Tibial nerve (tissue), 4 donors: ENCODE results near the gene KMT2D. TPM values are rescaled to one million over a fixed set of nuclear protein-coding genes. Genes with fewer than 3 reads are reported as not detected.

ENCODE experiments used
- DNase-seq, 2 donors: peaks; one replicate each; pipeline ENCODE4 v3.0.0-alpha.2; 2019; ENCODE audit warnings: low spot score in 2 of 2
- H3K27ac ChIP-seq, 4 donors: fragments of 200-600 bp; sonication (generic) in 3 of 4; one replicate each; pipeline ENCODE4 v1.5.1; 2017 to 2019; ENCODE audit warnings: mild to moderate bottlenecking in 1 of 4
- H3K27me3 ChIP-seq, 2 donors: fragments of 200-600 bp; sonication (generic) in 1 of 2; one replicate each; pipeline versions ENCODE4 v1.5.1 to v1.6.0; 2017 to 2019
- H3K36me3 ChIP-seq, 3 donors: fragments of 200-600 bp; sonication (generic); one replicate each; pipeline ENCODE4 v1.5.1; 2018 to 2019
- H3K4me1 ChIP-seq, 4 donors: fragments of 200-600 bp; sonication (generic) in 3 of 4; one replicate each; pipeline ENCODE4 v1.5.1; 2017 to 2019
- H3K4me3 ChIP-seq, 4 donors: fragments of 200-600 bp; sonication (generic) in 3 of 4; one replicate each; pipeline ENCODE4 v1.5.1; 2017 to 2019; ENCODE audit warnings: mild to moderate bottlenecking in 1 of 4, moderate library complexity in 1 of 4
- H3K9me3 ChIP-seq, 4 donors: fragments of 200-600 bp; sonication (generic) in 3 of 4; one replicate each; pipeline ENCODE4 v1.5.1; 2017 to 2019
- EP300 ChIP-seq, 2 donors: sonication (generic); formaldehyde crosslinking; IDR thresholded peaks; one replicate each; pipeline ENCODE4 v1.6.1; 2017; ENCODE audit warnings: antibody characterized with exemption in 2 of 2, mild to moderate bottlenecking in 1 of 2
- POLR2A ChIP-seq, 2 donors: fragments of 450-650 bp; IDR thresholded peaks; one replicate each; pipeline ENCODE4 v1.6.1; 2017; ENCODE audit warnings: antibody characterized with exemption in 2 of 2, mild to moderate bottlenecking in 2 of 2, moderate library complexity in 2 of 2
- WGBS, 2 donors: methylation state at CpG; one replicate each; pipeline ENCODE4 v1.1.5; 2018; 5-methylcytosine and 5-hydroxymethylcytosine counted together
- total RNA-seq, 4 donors: library from RNA; depleted of rRNA; stranded (reverse); fragments of >200 nt; gene quantifications; one replicate each; pipeline ENCODE4 v1.1.0, GENCODE V29; 2016
- TF ChIP-seq, protein P1 (sequence below), 5 experiments: fragments of 200-600 bp in 3 of 5; fragments of 450-650 bp in 2 of 5; sonication (generic) in 3 of 5; IDR thresholded peaks; one replicate each; pipeline ENCODE4 v1.5.1; 2016 to 2019; ENCODE audit warnings: antibody characterized with exemption in 5 of 5, mild to moderate bottlenecking in 3 of 5, moderate library complexity in 2 of 5

Gene KMT2D
- total RNA-seq, 4 donors from 2014 or later = 53.5 to 102 (median 76.9) TPM

DNA sequence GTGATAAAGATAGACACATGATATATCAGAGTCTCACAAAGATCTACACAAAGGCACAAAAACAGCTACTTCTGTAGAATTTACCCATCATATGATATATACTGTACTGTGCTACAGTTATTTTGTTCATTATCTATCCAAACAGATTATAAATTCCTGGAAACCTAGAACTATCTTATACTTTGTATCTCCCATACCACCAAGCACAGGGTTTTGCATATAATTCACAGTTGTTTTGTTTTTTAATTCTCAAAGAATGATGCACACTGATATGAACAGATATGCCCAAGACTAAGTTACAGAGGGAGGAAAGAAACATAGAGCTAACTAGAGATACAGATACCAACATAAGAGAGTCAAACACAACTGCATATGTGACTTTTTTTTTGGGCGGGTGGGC is 45.4 kb downstream of the KMT2D start:
- H3K9me3 ChIP-seq = no peaks in the 10 kb centered on the region
- no peaks in the 10 kb centered on the region for H3K27me3 ChIP-seq
- H3K4me1 ChIP-seq = peaks cover 0 to 40% (median 16%) of the 10 kb centered on the region in 4 donors
- H3K4me3 ChIP-seq = no peak overlapping the region
- no peak overlapping the region for H3K27ac ChIP-seq
- 77 to 82% methylated on average over 1 of the region's 1 CpG for WGBS, 2 donors
- DNase-seq = no peak
- H3K36me3 ChIP-seq = peaks cover 0 to 33% (median 13%) of the 10 kb centered on the region in 3 donors
- no peak for TF ChIP-seq POLR2A (IDR thresholded peaks at IDR 0.05)
- no peak for TF ChIP-seq EP300 (IDR thresholded peaks at IDR 0.05)
- TF ChIP-seq, protein P1, sequence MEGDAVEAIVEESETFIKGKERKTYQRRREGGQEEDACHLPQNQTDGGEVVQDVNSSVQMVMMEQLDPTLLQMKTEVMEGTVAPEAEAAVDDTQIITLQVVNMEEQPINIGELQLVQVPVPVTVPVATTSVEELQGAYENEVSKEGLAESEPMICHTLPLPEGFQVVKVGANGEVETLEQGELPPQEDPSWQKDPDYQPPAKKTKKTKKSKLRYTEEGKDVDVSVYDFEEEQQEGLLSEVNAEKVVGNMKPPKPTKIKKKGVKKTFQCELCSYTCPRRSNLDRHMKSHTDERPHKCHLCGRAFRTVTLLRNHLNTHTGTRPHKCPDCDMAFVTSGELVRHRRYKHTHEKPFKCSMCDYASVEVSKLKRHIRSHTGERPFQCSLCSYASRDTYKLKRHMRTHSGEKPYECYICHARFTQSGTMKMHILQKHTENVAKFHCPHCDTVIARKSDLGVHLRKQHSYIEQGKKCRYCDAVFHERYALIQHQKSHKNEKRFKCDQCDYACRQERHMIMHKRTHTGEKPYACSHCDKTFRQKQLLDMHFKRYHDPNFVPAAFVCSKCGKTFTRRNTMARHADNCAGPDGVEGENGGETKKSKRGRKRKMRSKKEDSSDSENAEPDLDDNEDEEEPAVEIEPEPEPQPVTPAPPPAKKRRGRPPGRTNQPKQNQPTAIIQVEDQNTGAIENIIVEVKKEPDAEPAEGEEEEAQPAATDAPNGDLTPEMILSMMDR (IDR thresholded peaks at IDR 0.05) = no peak

DNA sequence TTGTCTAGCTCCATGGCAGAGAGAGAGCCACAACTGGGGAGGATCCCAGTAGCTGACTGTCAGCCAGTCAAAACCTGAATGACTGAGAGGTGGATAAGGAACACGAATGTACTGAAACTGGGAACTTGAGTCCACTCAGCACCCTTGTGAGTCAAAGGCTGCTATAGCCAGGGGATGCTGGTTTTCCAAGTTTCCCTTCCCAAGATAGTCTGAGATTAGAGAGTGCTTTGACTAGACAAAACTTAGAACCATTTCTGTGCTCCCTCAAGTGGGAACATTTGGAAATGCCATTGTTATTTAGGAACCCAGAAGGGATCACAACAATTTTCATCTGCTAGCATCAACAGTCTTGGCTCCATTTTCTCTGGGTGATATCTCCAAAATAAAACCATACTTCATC is 46.0 kb downstream of the KMT2D start:
- TF ChIP-seq POLR2A (IDR thresholded peaks at IDR 0.05) = no peak
- no peak for DNase-seq
- Histone ChIP-seq H3K4me1 (peaks cover 0 to 34% (median 16%) of the 10 kb centered on the region in 4 donors), H3K9me3 (no peaks in the 10 kb centered on the region), H3K27me3 (no peaks in the 10 kb centered on the region), H3K36me3 (peaks cover 0 to 38% (median 13%) of the 10 kb centered on the region in 3 donors), H3K4me3 (no peak overlapping the region), H3K27ac (no peak overlapping the region)
- 43 to 85% methylated on average over 1 of the region's 1 CpG for WGBS, 2 donors

DNA sequence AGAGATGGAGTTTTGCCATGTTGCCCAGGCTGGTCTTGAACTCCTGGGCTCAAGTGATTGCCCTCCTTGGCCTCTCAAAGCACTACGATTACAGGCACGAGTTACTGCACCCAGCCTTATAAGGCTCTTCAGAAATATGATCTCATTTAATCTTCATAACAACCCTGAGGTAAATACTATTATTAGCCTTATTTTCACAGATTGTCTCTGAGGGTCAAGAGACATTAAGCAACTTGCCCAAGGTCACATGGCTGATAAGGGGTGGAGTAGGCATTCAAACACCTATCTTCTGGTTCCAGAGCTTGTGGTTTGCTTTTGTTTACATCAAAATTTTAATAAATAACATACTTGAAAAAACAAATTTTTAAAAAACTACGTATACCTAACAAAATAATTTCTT is 47.2 kb downstream of the KMT2D start:
- H3K36me3 ChIP-seq = peaks cover 0 to 47% (median 13%) of the 10 kb centered on the region in 3 donors
- WGBS, 2 donors = 81 to 86% methylated on average over 3 of the region's 3 CpGs
- TF ChIP-seq POLR2A (IDR thresholded peaks at IDR 0.05) (no peak), EP300 (IDR thresholded peaks at IDR 0.05) (no peak)
- TF ChIP-seq, protein P1 (IDR thresholded peaks at IDR 0.05) = no peak

DNA sequence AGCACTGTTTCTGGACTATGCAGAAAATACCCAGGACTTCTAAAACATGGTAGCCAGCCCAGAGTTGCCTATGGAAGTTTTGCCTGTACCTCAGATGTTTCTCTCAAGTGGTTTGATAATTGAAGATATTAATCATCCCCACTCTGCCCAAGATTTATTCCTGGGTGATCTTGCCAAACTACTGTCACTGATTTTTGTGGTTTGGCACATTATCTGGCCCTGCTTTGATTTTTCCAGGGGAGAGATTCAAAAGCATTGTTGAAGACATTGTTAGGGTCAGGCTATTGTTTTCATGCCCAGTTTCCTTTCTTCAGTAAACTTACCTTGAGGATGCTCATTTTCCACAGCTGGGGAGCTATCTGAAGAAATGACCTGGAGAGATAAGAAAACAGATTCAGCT is 47.9 kb downstream of the KMT2D start:
- Histone ChIP-seq H3K4me1 (peaks cover 0 to 23% (median 7%) of the 10 kb centered on the region in 4 donors), H3K27me3 (no peaks in the 10 kb centered on the region), H3K4me3 (no peak overlapping the region), H3K9me3 (no peaks in the 10 kb centered on the region), H3K36me3 (peaks cover 0 to 54% (median 13%) of the 10 kb centered on the region in 3 donors), H3K27ac (no peak overlapping the region)
- DNase-seq = no peak
- TF ChIP-seq EP300 (IDR thresholded peaks at IDR 0.05) (no peak), POLR2A (IDR thresholded peaks at IDR 0.05) (no peak)
- TF ChIP-seq, protein P1 (IDR thresholded peaks at IDR 0.05) = no peak

More for the DNA sequence above, 47.2 kb downstream of the KMT2D start:
- no peak for DNase-seq
- Histone ChIP-seq H3K27ac (no peak overlapping the region), H3K9me3 (no peaks in the 10 kb centered on the region), H3K27me3 (no peaks in the 10 kb centered on the region), H3K4me1 (peaks cover 0 to 27% (median 10%) of the 10 kb centered on the region in 4 donors), H3K4me3 (no peak overlapping the region)

Other genes starting within 250 kb of the KMT2D start
- gene CACNB3, start 242.3 kb downstream of the KMT2D start, total RNA-seq = 10 to 100 TPM in 3 of 4 donors, 1 to 10 TPM in 1; 9.8 to 31.2 (median 20.7) TPM
- gene DDX23, start 208.6 kb downstream of the KMT2D start, total RNA-seq = 10 to 100 TPM; 40.9 to 73.7 (median 49.8) TPM
- 1 to 10 TPM in 1 of 4 donors, not detected in 3; 1.8 TPM for gene RND1, start 194.9 kb downstream of the KMT2D start, total RNA-seq
- 10 to 100 TPM in 2 of 4 donors, 1 to 10 TPM in 2; 6.1 to 13.6 (median 10.7) TPM for gene FKBP11, start 135.3 kb downstream of the KMT2D start, total RNA-seq
- gene ARF3, start 103.3 kb downstream of the KMT2D start, total RNA-seq = 10 to 100 TPM; 45.3 to 55.2 (median 49.3) TPM
- 10 to 100 TPM in 1 of 4 donors, 1 to 10 TPM in 2, under 1 TPM in 1; 0.60 to 11.0 (median 3.6) TPM for gene WNT10B, start 89.1 kb downstream of the KMT2D start, total RNA-seq
- not detected for gene WNT1, start 82.5 kb downstream of the KMT2D start, total RNA-seq
- gene DDN, start 61.4 kb downstream of the KMT2D start, total RNA-seq = not detected
- 10 to 100 TPM; 40.6 to 60.7 (median 46.1) TPM for gene PRKAG1, start 42.0 kb downstream of the KMT2D start, total RNA-seq
- 1 to 10 TPM in 2 of 4 donors, not detected in 2; 1.1 to 4.3 TPM for gene RHEBL1, start 9.2 kb upstream of the KMT2D start, total RNA-seq
- 10 to 100 TPM; 55.5 to 94.7 (median 60.1) TPM for gene DHH, start 34.0 kb upstream of the KMT2D start, total RNA-seq
- gene LMBR1L, start 50.1 kb upstream of the KMT2D start, total RNA-seq = 10 to 100 TPM; 50.3 to 97.5 (median 73.0) TPM
- gene TUBA1B, start 70.6 kb upstream of the KMT2D start, total RNA-seq = 100 to 1,000 TPM; 516 to 967 (median 709) TPM
- gene TUBA1A, start 128.3 kb upstream of the KMT2D start, total RNA-seq = 100 to 1,000 TPM; 264 to 402 (median 307) TPM
- gene TUBA1C, start 204.3 kb upstream of the KMT2D start, total RNA-seq = 100 to 1,000 TPM in 1 of 4 donors, 10 to 100 TPM in 3; 45.5 to 142 (median 55.1) TPM
- under 1 TPM in 3 of 4 donors, not detected in 1; 0.20 to 0.84 (median 0.22) TPM for gene PRPH, start 234.4 kb upstream of the KMT2D start, total RNA-seq